ENCODE data around the gene ADRB2.

Gene ADRB2

GRCh38 chr5:148837383-148837782 is 11.0 kb downstream of the ADRB2 start:
- no peak for TF ChIP-seq CTCF (IDR thresholded peaks at IDR 0.05; ENCODE audit: insufficient read depth, low read depth, low read length, missing control alignments)
- no peak overlapping the region for H3K4me3 ChIP-seq (ENCODE audit: low read length)
- DNase-seq (ENCODE audit: low read depth): no peak

GRCh38 chr5:148838357-148838756 is 11.9 kb downstream of the ADRB2 start:
- TF ChIP-seq CTCF (IDR thresholded peaks at IDR 0.05; ENCODE audit: insufficient read depth, low read depth, low read length, missing control alignments): no peak
- no peak overlapping the region for H3K4me3 ChIP-seq (ENCODE audit: low read length)
- no peak for DNase-seq (ENCODE audit: low read depth)

- TF ChIP-seq CTCF (IDR thresholded peaks at IDR 0.05; ENCODE audit: insufficient read depth, low read depth, low read length, missing control alignments): no peak
- no peak overlapping the region for H3K4me3 ChIP-seq (ENCODE audit: low read length)
- peak; percentile 32 for DNase-seq (ENCODE audit: low read depth)
These were observed 13.5 kb downstream of the ADRB2 start for GRCh38 chr5:148839960-148840359.

- no peak for TF ChIP-seq CTCF (IDR thresholded peaks at IDR 0.05; ENCODE audit: insufficient read depth, low read depth, low read length, missing control alignments)
- H3K4me3 ChIP-seq (ENCODE audit: low read length): no peak overlapping the region
- peak; percentile 51 for DNase-seq (ENCODE audit: low read depth)
These were observed 14.1 kb downstream of the ADRB2 start for GRCh38 chr5:148840531-148840930.

- H3K4me3 ChIP-seq (ENCODE audit: low read length): no peak overlapping the region
- no peak for DNase-seq (ENCODE audit: low read depth)
- no peak for TF ChIP-seq CTCF (IDR thresholded peaks at IDR 0.05; ENCODE audit: insufficient read depth, low read depth, low read length, missing control alignments)
These were observed 15.1 kb downstream of the ADRB2 start for GRCh38 chr5:148841519-148841918.

- no peak for TF ChIP-seq CTCF (IDR thresholded peaks at IDR 0.05; ENCODE audit: insufficient read depth, low read depth, low read length, missing control alignments)
- no peak overlapping the region for H3K4me3 ChIP-seq (ENCODE audit: low read length)
- no peak for DNase-seq (ENCODE audit: low read depth)
These were observed 15.8 kb downstream of the ADRB2 start for GRCh38 chr5:148842161-148842560.

GRCh38 chr5:148843510-148844318 is 17.3 kb downstream of the ADRB2 start:
- DNase-seq (ENCODE audit: low read depth): peak; percentile 36
- no peak overlapping the region for H3K4me3 ChIP-seq (ENCODE audit: low read length)
- no peak for TF ChIP-seq CTCF (IDR thresholded peaks at IDR 0.05; ENCODE audit: insufficient read depth, low read depth, low read length, missing control alignments)
